ENCODE measurements around the gene MTHFD1.

Gene MTHFD1

DNA sequence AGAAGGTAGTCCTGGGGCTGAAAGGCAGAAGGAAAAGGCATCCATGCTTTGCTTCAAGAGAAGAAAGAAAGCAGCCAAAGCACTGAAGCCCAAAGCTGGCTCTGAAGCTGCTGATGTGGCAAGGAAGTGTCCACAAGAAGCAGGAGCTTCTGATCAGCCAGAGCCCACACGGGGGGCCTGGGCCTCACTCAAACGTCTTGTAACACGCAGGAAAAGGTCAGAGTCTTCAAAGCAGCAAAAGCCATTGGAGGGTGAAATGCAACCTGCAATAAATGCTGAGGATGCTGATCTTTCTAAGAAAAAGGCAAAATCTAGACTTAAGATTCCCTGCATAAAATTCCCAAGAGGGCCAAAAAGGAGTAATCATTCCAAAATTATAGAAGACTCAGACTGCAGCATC is 80.3 kb downstream of the MTHFD1 start:
- no peak overlapping the region for H3K4me3 Mint-ChIP-seq
- H3K9me3 Mint-ChIP-seq, result no peaks in the 10 kb centered on the region
- H3K36me3 Mint-ChIP-seq (ENCODE audit: low read depth), result peaks cover 12% of the 10 kb centered on the region
- H3K4me1 Mint-ChIP-seq (ENCODE audit: low read depth), result peaks cover 35% of the 10 kb centered on the region
- H3K27me3 Mint-ChIP-seq (ENCODE audit: low read depth), result no peaks in the 10 kb centered on the region
- DNase-seq (ENCODE audit: low spot score), result no peak
- no peak overlapping the region for H3K27ac Mint-ChIP-seq

GRCh38 chr14:64474041-64474440 is 85.9 kb downstream of the MTHFD1 start:
- DNase-seq (ENCODE audit: low spot score), result no peak
- H3K27me3 Mint-ChIP-seq (ENCODE audit: low read depth), result no peaks in the 10 kb centered on the region
- no peaks in the 10 kb centered on the region for H3K9me3 Mint-ChIP-seq
- H3K4me1 Mint-ChIP-seq (ENCODE audit: low read depth), result peaks cover 13% of the 10 kb centered on the region
- no peak overlapping the region for H3K4me3 Mint-ChIP-seq
- H3K27ac Mint-ChIP-seq, result no peak overlapping the region
- H3K36me3 Mint-ChIP-seq (ENCODE audit: low read depth), result peaks cover 12% of the 10 kb centered on the region

DNA sequence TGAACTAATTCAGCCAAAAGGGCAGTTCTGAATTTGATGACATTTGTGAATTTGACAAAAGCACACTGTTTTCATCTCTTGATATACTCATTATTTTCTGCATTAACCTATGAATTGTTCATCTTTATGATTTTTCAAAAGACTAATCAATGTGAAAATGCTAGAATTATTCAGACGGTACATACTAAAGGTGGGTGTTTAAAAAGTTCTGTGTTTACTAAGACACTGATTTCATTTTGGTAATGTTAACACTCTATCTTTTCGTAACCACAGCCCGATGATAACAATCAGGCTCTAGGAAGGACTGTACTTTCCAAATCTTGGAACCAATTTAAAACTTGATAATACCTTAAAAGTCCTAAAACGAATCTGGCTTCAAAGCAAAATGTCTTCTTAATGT is 86.5 kb downstream of the MTHFD1 start:
- Mint-ChIP-seq H3K27ac (no peak overlapping the region), H3K4me3 (no peak overlapping the region), H3K4me1 (ENCODE audit: low read depth) (peaks cover 13% of the 10 kb centered on the region), H3K9me3 (no peaks in the 10 kb centered on the region), H3K27me3 (ENCODE audit: low read depth) (no peaks in the 10 kb centered on the region), H3K36me3 (ENCODE audit: low read depth) (peaks cover 13% of the 10 kb centered on the region)
- no peak for DNase-seq (ENCODE audit: low spot score)

DNA sequence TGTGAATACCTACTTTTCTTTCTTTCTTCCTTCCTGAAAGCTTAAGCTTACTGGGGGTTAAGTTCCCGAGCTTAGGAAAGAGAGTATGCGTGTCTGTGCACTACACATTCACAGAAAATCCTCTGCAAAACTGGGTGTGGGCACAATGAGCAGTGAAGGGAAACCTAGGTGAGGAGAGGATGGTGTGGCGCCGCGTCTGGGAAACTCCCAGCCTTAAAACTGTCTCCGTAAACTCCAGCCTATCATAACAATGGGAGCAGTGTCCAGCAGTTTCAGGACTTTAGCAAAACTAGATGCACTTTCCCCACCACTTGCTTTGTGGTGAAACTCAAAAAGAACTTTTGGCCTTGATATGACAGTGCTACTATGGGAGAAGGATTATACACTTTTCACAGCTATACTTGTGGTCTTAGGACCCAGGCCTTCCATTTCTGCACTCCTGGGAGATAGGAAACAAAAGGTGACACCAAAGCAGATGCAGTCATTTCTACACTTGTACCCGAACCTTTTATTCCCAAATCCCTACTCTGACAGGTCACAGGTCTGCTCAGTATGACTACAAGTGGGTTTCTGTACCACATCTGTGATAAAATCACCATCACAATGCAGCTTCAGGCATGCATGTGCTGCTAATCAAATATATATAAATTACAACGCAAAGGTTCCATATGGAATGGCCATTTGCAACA is 87.6 kb downstream of the MTHFD1 start:
- Mint-ChIP-seq H3K36me3 (ENCODE audit: low read depth) (peaks cover 14% of the 10 kb centered on the region), H3K4me1 (ENCODE audit: low read depth) (peaks cover 13% of the 10 kb centered on the region)

DNA sequence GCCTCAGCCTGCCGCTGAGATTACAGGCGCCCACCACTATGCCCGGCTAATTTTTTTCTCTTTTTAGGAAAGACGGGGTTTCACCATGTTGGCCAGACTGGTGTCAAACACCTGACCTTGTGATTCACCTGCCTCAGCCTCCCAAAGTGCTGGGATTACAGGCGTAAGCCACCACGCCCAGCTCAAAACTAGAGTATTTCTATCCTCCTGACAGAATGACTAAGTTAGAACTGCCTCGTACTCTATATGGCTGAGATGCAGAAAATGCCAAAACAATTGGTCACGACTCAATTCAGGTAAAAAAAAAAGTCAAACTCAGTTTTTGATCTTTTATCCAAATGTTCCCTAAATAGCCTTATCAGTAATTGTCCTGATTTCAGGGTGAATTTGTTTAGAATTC is 88.3 kb downstream of the MTHFD1 start:
- Mint-ChIP-seq H3K27ac (no peak overlapping the region), H3K4me3 (no peak overlapping the region), H3K27me3 (ENCODE audit: low read depth) (no peaks in the 10 kb centered on the region), H3K4me1 (ENCODE audit: low read depth) (peaks cover 13% of the 10 kb centered on the region), H3K9me3 (no peaks in the 10 kb centered on the region), H3K36me3 (ENCODE audit: low read depth) (peaks cover 14% of the 10 kb centered on the region)
- DNase-seq (ENCODE audit: low spot score), result no peak

More for the DNA sequence above, 87.6 kb downstream of the MTHFD1 start:
- no peaks in the 10 kb centered on the region for H3K27me3 Mint-ChIP-seq (ENCODE audit: low read depth)
- no peaks in the 10 kb centered on the region for H3K9me3 Mint-ChIP-seq
- no peak overlapping the region for H3K27ac Mint-ChIP-seq
- DNase-seq (ENCODE audit: low spot score), result no peak
- H3K4me3 Mint-ChIP-seq, result no peak overlapping the region

DNA sequence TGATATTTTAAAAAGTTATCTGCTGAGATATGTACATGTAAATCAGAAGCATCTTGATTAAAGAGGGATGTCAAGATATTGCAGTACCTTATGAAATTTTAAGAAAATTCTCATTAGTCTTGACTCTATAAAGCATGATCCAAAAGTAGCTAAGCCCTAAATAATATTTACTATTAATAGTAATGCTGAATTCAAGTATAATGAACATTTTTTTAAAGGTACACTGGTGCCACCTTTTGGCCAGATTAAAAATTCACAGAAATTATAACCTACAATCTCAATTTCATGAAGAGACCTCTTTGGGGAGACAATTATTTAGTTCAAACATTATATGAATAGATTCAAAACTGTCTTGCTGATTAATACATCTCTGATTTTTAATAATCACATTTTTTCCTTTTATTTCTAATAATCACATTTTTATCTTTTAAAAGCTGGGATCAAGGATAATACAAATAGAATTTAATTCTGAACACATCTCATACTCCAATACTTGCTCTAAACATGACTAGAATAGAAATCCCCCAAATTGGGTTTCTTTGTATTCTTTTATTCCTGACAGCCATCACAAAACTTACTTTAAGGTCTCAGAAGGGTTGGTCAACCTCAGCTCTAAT is 90.6 kb downstream of the MTHFD1 start:
- no peak overlapping the region for H3K27ac Mint-ChIP-seq
- no peaks in the 10 kb centered on the region for H3K27me3 Mint-ChIP-seq (ENCODE audit: low read depth)
- H3K4me3 Mint-ChIP-seq, result no peak overlapping the region
- peaks cover 12% of the 10 kb centered on the region for H3K36me3 Mint-ChIP-seq (ENCODE audit: low read depth)
- no peak for DNase-seq (ENCODE audit: low spot score)
- H3K9me3 Mint-ChIP-seq, result no peaks in the 10 kb centered on the region
- H3K4me1 Mint-ChIP-seq (ENCODE audit: low read depth), result peaks cover 19% of the 10 kb centered on the region

- H3K27ac Mint-ChIP-seq, result no peak overlapping the region
These were observed 100.5 kb downstream of the MTHFD1 start for GRCh38 chr14:64488590-64489099.

GRCh38 chr14:64491637-64492036 is 103.5 kb downstream of the MTHFD1 start:
- DNase-seq (ENCODE audit: low spot score), result no peak
- Mint-ChIP-seq H3K4me1 (ENCODE audit: low read depth) (peaks cover 24% of the 10 kb centered on the region), H3K9me3 (no peaks in the 10 kb centered on the region), H3K36me3 (ENCODE audit: low read depth) (peaks cover 51% of the 10 kb centered on the region), H3K4me3 (no peak overlapping the region), H3K27me3 (ENCODE audit: low read depth) (no peaks in the 10 kb centered on the region), H3K27ac (no peak overlapping the region)

More at GRCh38 chr14:64488590-64489099, 100.5 kb downstream of the MTHFD1 start:
- Mint-ChIP-seq H3K9me3 (no peaks in the 10 kb centered on the region), H3K4me1 (ENCODE audit: low read depth) (peaks cover 19% of the 10 kb centered on the region), H3K27me3 (ENCODE audit: low read depth) (no peaks in the 10 kb centered on the region), H3K4me3 (no peak overlapping the region), H3K36me3 (ENCODE audit: low read depth) (peaks cover 46% of the 10 kb centered on the region)
- DNase-seq (ENCODE audit: low spot score), result no peak

DNA sequence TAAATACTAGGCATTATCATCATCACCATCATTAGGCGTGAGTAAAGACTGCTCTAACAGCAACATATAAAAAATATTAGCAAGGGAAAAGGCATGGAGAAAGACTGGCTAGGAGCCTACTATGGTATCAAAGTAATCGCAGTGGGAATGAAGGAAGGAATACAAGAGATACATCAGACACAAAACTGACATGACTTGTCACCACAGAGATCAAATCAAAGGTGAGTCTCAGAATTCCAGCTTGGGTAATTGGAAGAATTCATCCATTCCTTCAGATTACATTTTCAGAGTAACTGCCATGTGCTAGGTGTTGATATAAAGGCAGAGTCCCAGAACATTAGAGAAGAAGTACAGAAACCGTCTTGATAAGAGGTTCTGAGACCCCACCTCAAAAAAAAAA is 105.3 kb downstream of the MTHFD1 start:
- no peak overlapping the region for H3K4me3 Mint-ChIP-seq
- peaks cover 47% of the 10 kb centered on the region for H3K36me3 Mint-ChIP-seq (ENCODE audit: low read depth)
- no peak overlapping the region for H3K27ac Mint-ChIP-seq
- no peaks in the 10 kb centered on the region for H3K27me3 Mint-ChIP-seq (ENCODE audit: low read depth)
- H3K9me3 Mint-ChIP-seq, result no peaks in the 10 kb centered on the region
- H3K4me1 Mint-ChIP-seq (ENCODE audit: low read depth), result peaks cover 34% of the 10 kb centered on the region
- no peak for DNase-seq (ENCODE audit: low spot score)

DNA sequence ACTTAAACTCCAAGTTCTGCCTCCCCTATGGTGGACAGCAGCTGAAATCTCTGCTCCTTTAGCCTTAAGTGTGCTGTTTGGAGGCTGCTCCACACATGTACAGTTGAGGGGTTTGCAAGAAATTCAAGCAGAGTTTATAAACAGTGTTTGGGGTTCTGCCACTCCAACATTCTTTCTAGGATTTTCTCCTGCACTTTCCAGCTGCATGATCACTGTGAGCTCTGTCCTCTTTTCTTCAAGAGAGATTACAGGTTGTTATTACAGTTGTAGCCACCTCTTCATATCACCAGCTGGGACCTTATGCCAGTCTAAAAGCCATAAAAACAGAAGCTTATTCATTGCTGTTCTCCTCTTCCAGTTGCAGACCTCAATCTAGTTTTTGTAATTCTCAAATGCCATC is 107.1 kb downstream of the MTHFD1 start:
- peaks cover 43% of the 10 kb centered on the region for H3K4me1 Mint-ChIP-seq (ENCODE audit: low read depth)
- peaks cover 56% of the 10 kb centered on the region for H3K36me3 Mint-ChIP-seq (ENCODE audit: low read depth)
- no peak overlapping the region for H3K4me3 Mint-ChIP-seq
- DNase-seq (ENCODE audit: low spot score), result no peak
- H3K27ac Mint-ChIP-seq, result no peak overlapping the region
- H3K27me3 Mint-ChIP-seq (ENCODE audit: low read depth), result no peaks in the 10 kb centered on the region
- no peaks in the 10 kb centered on the region for H3K9me3 Mint-ChIP-seq

DNA sequence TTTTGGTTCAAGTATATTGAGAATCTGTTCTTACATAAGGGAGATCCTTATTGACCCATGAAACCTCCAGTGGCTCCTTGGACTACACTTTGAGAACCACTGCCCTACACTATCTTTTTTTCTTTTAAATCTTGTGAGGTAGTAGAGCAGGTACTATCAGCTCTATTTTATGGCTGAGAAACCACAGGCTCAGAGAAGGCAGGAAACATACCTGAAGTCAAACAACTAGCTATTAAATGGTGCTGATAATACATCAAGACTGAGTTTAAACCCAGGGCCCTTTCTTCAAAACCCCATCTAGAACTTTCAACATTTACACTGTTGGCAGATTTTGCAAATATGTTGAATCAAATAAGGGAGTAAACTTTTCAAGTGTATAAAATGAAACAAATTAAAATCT is 108.6 kb downstream of the MTHFD1 start:
- H3K36me3 Mint-ChIP-seq (ENCODE audit: low read depth), result peaks cover 46% of the 10 kb centered on the region
- DNase-seq (ENCODE audit: low spot score), result no peak
- peak overlapping the region; percentile 42 for H3K27ac Mint-ChIP-seq
- H3K27me3 Mint-ChIP-seq (ENCODE audit: low read depth), result no peaks in the 10 kb centered on the region
- no peaks in the 10 kb centered on the region for H3K9me3 Mint-ChIP-seq
- no peak overlapping the region for H3K4me3 Mint-ChIP-seq
- peaks cover 46% of the 10 kb centered on the region for H3K4me1 Mint-ChIP-seq (ENCODE audit: low read depth)

DNA sequence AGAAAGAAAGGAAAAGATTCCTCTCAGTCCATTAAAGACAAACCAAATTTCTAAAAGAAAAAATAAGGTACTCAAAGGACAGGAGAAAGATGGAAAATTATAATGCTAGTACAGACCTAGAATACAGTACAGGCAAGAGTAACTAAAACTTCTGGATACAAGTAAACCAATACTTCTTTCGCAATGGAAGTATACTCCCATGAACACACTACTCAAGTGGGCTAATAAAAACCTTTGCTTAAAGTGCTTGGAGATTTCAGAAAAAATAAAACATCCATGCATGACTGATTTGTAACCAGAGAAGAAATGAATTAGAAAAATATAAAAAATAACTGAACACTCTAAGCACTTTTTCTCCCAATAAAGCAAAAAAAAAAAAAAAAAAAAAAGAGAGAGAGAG is 111.9 kb downstream of the MTHFD1 start:
- H3K4me3 Mint-ChIP-seq, result peak overlapping the region; percentile 97

GRCh38 chr14:64501411-64502171 is 113.4 kb downstream of the MTHFD1 start:
- Mint-ChIP-seq H3K4me1 (ENCODE audit: low read depth) (peaks cover 44% of the 10 kb centered on the region), H3K27ac (peak overlapping the region; percentile 98), H3K9me3 (no peaks in the 10 kb centered on the region), H3K36me3 (ENCODE audit: low read depth) (peaks cover 48% of the 10 kb centered on the region), H3K27me3 (ENCODE audit: low read depth) (peaks cover 2% of the 10 kb centered on the region), H3K4me3 (peak overlapping the region; percentile 97)
- DNase-seq (ENCODE audit: low spot score), result no peak

More for the DNA sequence above, 111.9 kb downstream of the MTHFD1 start:
- peak overlapping the region; percentile 79 for H3K27ac Mint-ChIP-seq
- H3K9me3 Mint-ChIP-seq, result no peaks in the 10 kb centered on the region
- H3K4me1 Mint-ChIP-seq (ENCODE audit: low read depth), result peaks cover 40% of the 10 kb centered on the region
- H3K36me3 Mint-ChIP-seq (ENCODE audit: low read depth), result peaks cover 45% of the 10 kb centered on the region
- no peak for DNase-seq (ENCODE audit: low spot score)
- peaks cover 1% of the 10 kb centered on the region for H3K27me3 Mint-ChIP-seq (ENCODE audit: low read depth)

GRCh38 chr14:64502456-64502855 is 114.3 kb downstream of the MTHFD1 start:
- Mint-ChIP-seq H3K27me3 (ENCODE audit: low read depth) (peaks cover 2% of the 10 kb centered on the region), H3K4me1 (ENCODE audit: low read depth) (peaks cover 44% of the 10 kb centered on the region), H3K9me3 (no peaks in the 10 kb centered on the region), H3K4me3 (peak overlapping the region; percentile 97), H3K36me3 (ENCODE audit: low read depth) (peaks cover 51% of the 10 kb centered on the region), H3K27ac (peak overlapping the region; percentile 98)
- no peak for DNase-seq (ENCODE audit: low spot score)

Data from T-helper 2 cell treated with Interferon-gamma antibody and Interleukin-4, amounts not matched to agents 5 μg/mL and 100 μg/mL, for 36 hours (primary cell).